ENCODE results near the gene SLC8A1. TPM values are rescaled to one million over a fixed set of nuclear protein-coding genes. Genes with fewer than 3 reads are reported as not detected.

The SLC8A1 gene
- total RNA-seq, 1 donor from 2014 or later, result 5.7 TPM

- Mint-ChIP-seq H3K4me3 (ENCODE audit: low read depth) (no peak overlapping the region), H3K4me1 (ENCODE audit: low read depth) (peaks cover 13% of the 10 kb centered on the region), H3K36me3 (ENCODE audit: insufficient read depth) (no peaks in the 10 kb centered on the region), H3K27ac (no peak overlapping the region), H3K27me3 (peaks cover 54% of the 10 kb centered on the region), H3K9me3 (ENCODE audit: low read depth) (no peaks in the 10 kb centered on the region)
- TF ChIP-seq CTCF (IDR thresholded peaks at IDR 0.05; ENCODE audit: unreplicated experiment), result no peak
- DNase-seq (ENCODE audit: low spot score, unreplicated experiment), result no peak
Observed at GRCh38 chr2:40454321-40454720, 2.4 kb upstream of the SLC8A1 start.

GRCh38 chr2:40452786-40453185 is 896 bp upstream of the SLC8A1 start:
- H3K36me3 Mint-ChIP-seq (ENCODE audit: insufficient read depth), result no peaks in the 10 kb centered on the region
- no peak for DNase-seq (ENCODE audit: low spot score, unreplicated experiment)
- H3K4me1 Mint-ChIP-seq (ENCODE audit: low read depth), result peaks cover 13% of the 10 kb centered on the region
- H3K4me3 Mint-ChIP-seq (ENCODE audit: low read depth), result peak overlapping the region; percentile 73
- H3K9me3 Mint-ChIP-seq (ENCODE audit: low read depth), result no peaks in the 10 kb centered on the region
- TF ChIP-seq CTCF (IDR thresholded peaks at IDR 0.05; ENCODE audit: unreplicated experiment), result no peak
- H3K27me3 Mint-ChIP-seq, result peaks cover 57% of the 10 kb centered on the region
- no peak overlapping the region for H3K27ac Mint-ChIP-seq

GRCh38 chr2:40450796-40451430 is 977 bp downstream of the SLC8A1 start:
- no peaks in the 10 kb centered on the region for H3K9me3 Mint-ChIP-seq (ENCODE audit: low read depth)
- no peak for DNase-seq (ENCODE audit: low spot score, unreplicated experiment)
- TF ChIP-seq CTCF (IDR thresholded peaks at IDR 0.05; ENCODE audit: unreplicated experiment), result no peak
- no peaks in the 10 kb centered on the region for H3K36me3 Mint-ChIP-seq (ENCODE audit: insufficient read depth)
- peaks cover 11% of the 10 kb centered on the region for H3K4me1 Mint-ChIP-seq (ENCODE audit: low read depth)
- H3K27ac Mint-ChIP-seq, result peak overlapping the region; percentile 43
- H3K4me3 Mint-ChIP-seq (ENCODE audit: low read depth), result peak overlapping the region; percentile 83
- peaks cover 57% of the 10 kb centered on the region for H3K27me3 Mint-ChIP-seq

GRCh38 chr2:40450066-40450795 is 1.7 kb downstream of the SLC8A1 start:
- no peaks in the 10 kb centered on the region for H3K36me3 Mint-ChIP-seq (ENCODE audit: insufficient read depth)
- peaks cover 11% of the 10 kb centered on the region for H3K4me1 Mint-ChIP-seq (ENCODE audit: low read depth)
- peaks cover 54% of the 10 kb centered on the region for H3K27me3 Mint-ChIP-seq
- peak overlapping the region; percentile 83 for H3K4me3 Mint-ChIP-seq (ENCODE audit: low read depth)
- H3K9me3 Mint-ChIP-seq (ENCODE audit: low read depth), result no peaks in the 10 kb centered on the region
- H3K27ac Mint-ChIP-seq, result no peak overlapping the region
- TF ChIP-seq CTCF (IDR thresholded peaks at IDR 0.05; ENCODE audit: unreplicated experiment), result no peak
- no peak for DNase-seq (ENCODE audit: low spot score, unreplicated experiment)

GRCh38 chr2:40448476-40449079 is 3.3 kb downstream of the SLC8A1 start:
- peak; percentile 69 for TF ChIP-seq CTCF (IDR thresholded peaks at IDR 0.05; ENCODE audit: unreplicated experiment)
- H3K4me3 Mint-ChIP-seq (ENCODE audit: low read depth), result no peak overlapping the region

More at GRCh38 chr2:40448476-40449079, 3.3 kb downstream of the SLC8A1 start:
- Mint-ChIP-seq H3K27ac (no peak overlapping the region), H3K4me1 (ENCODE audit: low read depth) (peaks cover 11% of the 10 kb centered on the region), H3K36me3 (ENCODE audit: insufficient read depth) (no peaks in the 10 kb centered on the region), H3K27me3 (peaks cover 41% of the 10 kb centered on the region), H3K9me3 (ENCODE audit: low read depth) (no peaks in the 10 kb centered on the region)
- no peak for DNase-seq (ENCODE audit: low spot score, unreplicated experiment)

All from progenitor cell of endocrine pancreas (in vitro differentiated cells).